GM19193 (cell line): Measurements from ENCODE around the gene SLC16A12.

Experiments
- POLR2A ChIP-seq: IDR thresholded peaks from 4 replicates; pipeline ENCODE4 v1.6.1; 2011; ENCODE audit not compliant: insufficient read depth, insufficient read length; ENCODE audit errors: extremely low read depth

SLC16A12 gene

GRCh38 chr10:89491932-89492331, 43.5 kb downstream of the SLC16A12 start:
- TF ChIP-seq POLR2A, result no peak

- TF ChIP-seq POLR2A, result no peak
Observed at GRCh38 chr10:89490596-89491335, 44.6 kb downstream of the SLC16A12 start.

DNA sequence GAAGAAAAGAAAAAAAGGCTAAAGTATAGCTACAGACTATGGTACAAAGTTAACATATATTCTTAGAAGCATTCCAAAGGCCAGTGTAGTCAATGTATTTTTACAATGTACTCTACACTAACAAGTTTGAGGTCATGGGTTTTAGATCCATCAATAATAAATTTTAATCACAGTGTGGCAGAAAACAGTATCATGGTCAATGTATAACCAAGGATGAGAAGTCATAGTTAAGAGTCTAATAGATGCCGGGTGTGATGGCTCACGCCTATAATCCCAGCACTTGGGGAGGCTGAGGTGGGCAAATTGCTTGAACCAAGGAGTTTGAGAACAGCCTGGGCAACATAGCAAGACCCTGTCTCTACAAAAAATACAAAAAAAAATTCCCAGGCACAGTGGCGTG, 53.1 kb downstream of the SLC16A12 start:
- TF ChIP-seq POLR2A, result no peak

- TF ChIP-seq POLR2A, result no peak
Observed at GRCh38 chr10:89481662-89482061, 53.7 kb downstream of the SLC16A12 start.

- no peak for TF ChIP-seq POLR2A
Observed at GRCh38 chr10:89479771-89480446, 55.5 kb downstream of the SLC16A12 start.

DNA sequence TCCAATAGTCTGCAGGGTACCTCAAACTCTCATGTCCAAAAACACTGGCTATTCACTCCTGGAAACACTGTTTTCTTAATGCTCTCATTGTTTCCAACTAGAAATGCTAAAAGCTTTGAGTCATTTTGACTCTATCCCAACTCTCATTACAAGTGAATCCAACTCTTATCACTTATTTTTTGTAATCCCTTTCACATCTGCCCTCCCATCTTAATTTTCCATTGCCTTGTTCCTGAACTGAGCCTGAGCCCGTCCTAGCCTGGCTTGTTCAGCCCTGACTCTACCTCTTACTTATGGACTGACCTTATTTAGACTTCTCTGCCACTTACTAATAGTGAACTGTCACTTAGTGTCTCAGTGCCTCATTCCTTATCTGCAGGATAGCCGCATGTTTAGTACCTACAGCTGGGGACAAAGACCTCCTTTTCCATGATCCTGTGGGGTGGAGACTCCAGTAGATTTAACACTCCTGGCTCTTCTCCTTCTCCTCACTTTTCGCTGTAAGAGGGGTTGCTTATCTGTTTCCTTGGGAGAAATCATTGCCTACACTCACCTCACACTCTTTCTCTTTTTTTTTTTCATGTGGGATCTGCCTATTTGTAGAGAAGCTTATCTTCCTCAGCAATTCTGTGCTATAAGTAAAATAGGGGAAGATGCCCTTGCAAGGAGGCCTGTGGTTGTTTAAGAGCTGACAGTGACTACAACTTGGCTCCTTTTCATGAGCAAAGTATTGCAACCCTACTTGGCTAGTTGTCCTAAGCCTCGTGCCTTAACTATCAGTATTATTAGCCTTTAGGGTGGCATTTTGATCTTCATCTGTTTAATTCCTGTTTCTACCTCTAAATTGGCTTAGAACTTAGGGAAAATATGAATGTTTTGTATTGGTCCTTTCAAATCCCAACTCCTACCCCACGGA, 56.4 kb downstream of the SLC16A12 start:
- TF ChIP-seq POLR2A, result no peak

- TF ChIP-seq POLR2A, result no peak
Observed at GRCh38 chr10:89478085-89478738, 57.2 kb downstream of the SLC16A12 start.

GRCh38 chr10:89476150-89476549, 59.2 kb downstream of the SLC16A12 start:
- TF ChIP-seq POLR2A, result no peak

GRCh38 chr10:89475591-89475998, 59.8 kb downstream of the SLC16A12 start:
- TF ChIP-seq POLR2A, result no peak

- no peak for TF ChIP-seq POLR2A
Observed at GRCh38 chr10:89475125-89475524, 60.3 kb downstream of the SLC16A12 start.

- TF ChIP-seq POLR2A, result no peak
Observed at GRCh38 chr10:89474452-89474851, 60.9 kb downstream of the SLC16A12 start.

- no peak for TF ChIP-seq POLR2A
Observed at GRCh38 chr10:89471110-89471809, 64.1 kb downstream of the SLC16A12 start.

- TF ChIP-seq POLR2A, result no peak
Observed at GRCh38 chr10:89470628-89471027, 64.8 kb downstream of the SLC16A12 start.

- TF ChIP-seq POLR2A, result no peak
Observed at GRCh38 chr10:89469517-89469916, 65.9 kb downstream of the SLC16A12 start.
